SU-DHL-6 (cell line): ENCODE data around the gene PIR.

Experiments used
- H2AFZ ChIP-seq: fragments of 200-600 bp; sonication (generic); 2 replicates; pipeline ENCODE4 v1.6.1; 2014; ENCODE audit warnings: low read depth, mild to moderate bottlenecking, moderate library complexity, mixed read lengths, antibody characterized with exemption, low read length; ENCODE audit not compliant: severe bottlenecking
- H3F3A ChIP-seq: fragments of 200-600 bp; shearing (Covaris generic); 2 replicates; pipeline ENCODE4 v1.6.0; 2016; ENCODE audit warnings: antibody characterized with exemption, mild to moderate bottlenecking; ENCODE audit not compliant: insufficient read depth
- H3K27ac ChIP-seq: fragments of 200-600 bp; sonication (generic); 2 replicates; pipeline ENCODE4 v1.5.1; 2016; ENCODE audit warnings: low read depth, mild to moderate bottlenecking, low read length, moderate library complexity, mixed read lengths
- H3K27me3 ChIP-seq: fragments of 200-600 bp; sonication (generic), shearing (Covaris generic); 2 replicates; pipeline ENCODE4 v1.6.0; 2014; ENCODE audit warnings: mild to moderate bottlenecking, low read length
- H3K36me3 ChIP-seq: fragments of 200-600 bp; sonication (generic); 2 replicates; pipeline ENCODE4 v1.6.1; 2014; ENCODE audit warnings: mild to moderate bottlenecking, low read length, mixed read lengths
- H3K4me2 ChIP-seq: fragments of 300-600, 200-600 bp; shearing (Covaris generic), sonication (generic); 2 replicates; pipeline ENCODE4 v1.6.0; 2014; ENCODE audit warnings: low read length, low read depth, mild to moderate bottlenecking; ENCODE audit not compliant: poor library complexity, severe bottlenecking
- H3K4me3 ChIP-seq: fragments of 200-600 bp; sonication (generic); 2 replicates; pipeline ENCODE4 v1.5.1; 2014; ENCODE audit warnings: antibody characterized with exemption, low read length, mild to moderate bottlenecking, mixed read lengths; ENCODE audit not compliant: insufficient read depth, poor library complexity, severe bottlenecking
- H3K79me2 ChIP-seq: fragments of 200-600 bp; sonication (generic); 2 replicates; pipeline ENCODE4 v1.6.1; 2014; ENCODE audit warnings: mild to moderate bottlenecking, low read length, moderate library complexity; ENCODE audit not compliant: insufficient read depth
- H3K9ac ChIP-seq: fragments of 200-600 bp; sonication (generic); 2 replicates; pipeline ENCODE4 v1.7.0; 2014; ENCODE audit warnings: mild to moderate bottlenecking, low read length
- H3K9me2 ChIP-seq: fragments of 200-600 bp; sonication (generic); replicated peaks from 2 replicates; pipeline ENCODE4 v1.6.1; 2014; ENCODE audit warnings: low read length; ENCODE audit not compliant: insufficient read depth
- H3K9me3 ChIP-seq: fragments of 200-600 bp; sonication (generic); 2 replicates; pipeline ENCODE4 v1.6.1; 2014; ENCODE audit warnings: low read length, mixed read lengths; ENCODE audit not compliant: insufficient read depth
- H4K20me1 ChIP-seq: fragments of 200-600 bp; sonication (generic); 2 replicates; pipeline ENCODE4 v1.6.1; 2014; ENCODE audit warnings: low read depth, mild to moderate bottlenecking, antibody characterized with exemption, low read length, moderate library complexity, mixed read lengths
- CTCF ChIP-seq: fragments of 200-600 bp; sonication (generic); IDR thresholded peaks from one replicate; pipeline ENCODE4 v1.5.1; 2017; ENCODE audit warnings: antibody characterized with exemption, mild to moderate bottlenecking, low read length, moderate library complexity; ENCODE audit not compliant: insufficient read depth, poor library complexity, severe bottlenecking
- EZH2phosphoT487 ChIP-seq: fragments of 200-600 bp; sonication (generic), shearing (Covaris generic); conservative IDR thresholded peaks from 2 replicates; pipeline ENCODE4 v1.6.1; 2018; ENCODE audit warnings: mild to moderate bottlenecking, antibody characterized with exemption, low read length, moderate library complexity, mixed read lengths

PIR gene

GRCh38 chrX:15493118-15493962, at the start of gene PIR:
Gene PIR (minus strand): TSS chrX:15493333. CDS start chrX:15491257, 2,076 bp downstream.
- H3K9me3 ChIP-seq: no peaks in the 10 kb centered on the region
- TF ChIP-seq EZH2phosphoT487 (no peak), CTCF (peak; percentile 19)
- H3K4me2 ChIP-seq: peak within 1 kb of the TSS; percentile 81
- no peaks in the 10 kb centered on the region for H4K20me1 ChIP-seq
- peak within 1 kb of the TSS; percentile 59 for H3K4me3 ChIP-seq
- H2AFZ ChIP-seq: peak within 1 kb of the TSS; percentile 91
- H3F3A ChIP-seq: no peaks in the 10 kb centered on the region
- H3K36me3 ChIP-seq: no peaks in the 10 kb centered on the region
- no peaks in the 10 kb centered on the region for H3K27me3 ChIP-seq
- H3K79me2 ChIP-seq: no peaks in the 10 kb centered on the region
- H3K9ac ChIP-seq: peak within 1 kb of the TSS; percentile 55
- H3K9me2 ChIP-seq: no peaks in the 10 kb centered on the region
- no peak within 1 kb of the TSS for H3K27ac ChIP-seq

GRCh38 chrX:15530318-15530717, 37.2 kb upstream of the PIR start:
- no peaks in the 10 kb centered on the region for H3K79me2 ChIP-seq

GRCh38 chrX:15529165-15529564, 36.0 kb upstream of the PIR start:
- Histone ChIP-seq H3K9me3 (no peaks in the 10 kb centered on the region), H3K4me2 (no peak overlapping the region), H3K36me3 (no peaks in the 10 kb centered on the region), H3K27ac (no peak overlapping the region), H3K79me2 (no peaks in the 10 kb centered on the region), H3K9me2 (no peaks in the 10 kb centered on the region), H3F3A (no peaks in the 10 kb centered on the region), H4K20me1 (no peaks in the 10 kb centered on the region), H2AFZ (no peak overlapping the region), H3K4me3 (no peak overlapping the region), H3K27me3 (no peaks in the 10 kb centered on the region), H3K9ac (no peak overlapping the region)
- TF ChIP-seq CTCF (no peak), EZH2phosphoT487 (no peak)

More at GRCh38 chrX:15530318-15530717, 37.2 kb upstream of the PIR start:
- no peaks in the 10 kb centered on the region for H3K36me3 ChIP-seq
- no peak overlapping the region for H3K4me2 ChIP-seq
- H3K9me3 ChIP-seq: no peaks in the 10 kb centered on the region
- no peaks in the 10 kb centered on the region for H3K27me3 ChIP-seq
- no peak overlapping the region for H2AFZ ChIP-seq
- no peaks in the 10 kb centered on the region for H3F3A ChIP-seq
- no peaks in the 10 kb centered on the region for H4K20me1 ChIP-seq
- no peak overlapping the region for H3K4me3 ChIP-seq
- TF ChIP-seq EZH2phosphoT487 (no peak), CTCF (no peak)
- no peak overlapping the region for H3K27ac ChIP-seq
- H3K9ac ChIP-seq: no peak overlapping the region
- H3K9me2 ChIP-seq: no peaks in the 10 kb centered on the region
